Measurements from ENCODE around the gene GLTP.
"Not testable (repeated sequence)": the region's sequence is repeated elsewhere in the genome, so short reads cannot be mapped to it uniquely, and the experiment has no call there.

The GLTP gene

DNA sequence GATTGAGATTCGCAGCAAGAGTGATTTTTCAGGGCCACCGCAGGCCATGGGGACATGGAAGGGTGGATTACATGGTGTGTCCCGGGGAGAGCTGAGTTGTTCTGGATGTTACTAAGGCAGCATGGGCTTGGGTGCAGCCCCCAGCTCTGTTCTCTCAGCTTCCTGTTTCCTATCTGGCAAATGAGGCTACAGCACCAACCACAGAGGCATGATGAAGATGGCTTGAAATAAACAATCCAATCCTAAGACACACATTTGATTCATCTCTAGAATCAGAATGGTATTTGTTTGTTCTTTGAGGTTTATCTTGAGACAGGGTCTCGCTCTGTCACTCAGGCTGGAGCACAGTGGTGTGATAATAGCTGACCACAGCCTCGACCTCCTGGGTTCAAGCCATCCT lies 21.6 kb downstream of the GLTP start:
- TF ChIP-seq, protein P1, sequence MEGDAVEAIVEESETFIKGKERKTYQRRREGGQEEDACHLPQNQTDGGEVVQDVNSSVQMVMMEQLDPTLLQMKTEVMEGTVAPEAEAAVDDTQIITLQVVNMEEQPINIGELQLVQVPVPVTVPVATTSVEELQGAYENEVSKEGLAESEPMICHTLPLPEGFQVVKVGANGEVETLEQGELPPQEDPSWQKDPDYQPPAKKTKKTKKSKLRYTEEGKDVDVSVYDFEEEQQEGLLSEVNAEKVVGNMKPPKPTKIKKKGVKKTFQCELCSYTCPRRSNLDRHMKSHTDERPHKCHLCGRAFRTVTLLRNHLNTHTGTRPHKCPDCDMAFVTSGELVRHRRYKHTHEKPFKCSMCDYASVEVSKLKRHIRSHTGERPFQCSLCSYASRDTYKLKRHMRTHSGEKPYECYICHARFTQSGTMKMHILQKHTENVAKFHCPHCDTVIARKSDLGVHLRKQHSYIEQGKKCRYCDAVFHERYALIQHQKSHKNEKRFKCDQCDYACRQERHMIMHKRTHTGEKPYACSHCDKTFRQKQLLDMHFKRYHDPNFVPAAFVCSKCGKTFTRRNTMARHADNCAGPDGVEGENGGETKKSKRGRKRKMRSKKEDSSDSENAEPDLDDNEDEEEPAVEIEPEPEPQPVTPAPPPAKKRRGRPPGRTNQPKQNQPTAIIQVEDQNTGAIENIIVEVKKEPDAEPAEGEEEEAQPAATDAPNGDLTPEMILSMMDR (IDR thresholded peaks at IDR 0.05) = no peak
- no peak for DNase-seq
- Histone ChIP-seq H3K4me3 (no peak overlapping the region), H3K27ac (no peak overlapping the region), H3K27me3 (no peaks in the 10 kb centered on the region), H3K9me3 (no peaks in the 10 kb centered on the region), H3K4me1 (peaks cover 0 to under 1% (median 0%) of the 10 kb centered on the region in 4 donors), H3K36me3 (peaks cover 31 to 72% (median 57%) of the 10 kb centered on the region in 3 donors)
- intact Hi-C loops (cut with DNase I; ENCODE audit: low total_unique reads) = no loop called here

- Histone ChIP-seq H3K27ac (no peak overlapping the region), H3K36me3 (peaks cover 31 to 77% (median 57%) of the 10 kb centered on the region in 3 donors), H3K27me3 (no peaks in the 10 kb centered on the region), H3K4me1 (no peaks in the 10 kb centered on the region), H3K4me3 (no peak overlapping the region), H3K9me3 (no peaks in the 10 kb centered on the region)
- no peak for DNase-seq
- TF ChIP-seq, protein P1 (IDR thresholded peaks at IDR 0.05) = no peak
- intact Hi-C loops (cut with DNase I; ENCODE audit: low total_unique reads) = no loop called here
These were observed 22.6 kb downstream of the GLTP start for GRCh38 chr12:109857715-109858114.

- DNase-seq = no peak
- Histone ChIP-seq H3K27me3 (no peaks in the 10 kb centered on the region), H3K36me3 (peaks cover 34 to 72% (median 47%) of the 10 kb centered on the region in 3 donors), H3K4me3 (no peak overlapping the region), H3K4me1 (no peaks in the 10 kb centered on the region), H3K9me3 (no peaks in the 10 kb centered on the region), H3K27ac (no peak overlapping the region)
- TF ChIP-seq, protein P1 (IDR thresholded peaks at IDR 0.05) = no peak
- intact Hi-C loops (cut with DNase I; ENCODE audit: low total_unique reads) = no loop called here
These were observed 25.0 kb downstream of the GLTP start for GRCh38 chr12:109855377-109855776.

GRCh38 chr12:109850518-109850917 lies 29.8 kb downstream of the GLTP start:
- intact Hi-C loops (cut with DNase I; ENCODE audit: low total_unique reads); DNase-seq: not testable (repeated sequence)
- peaks cover 15 to 40% (median 17%) of the 10 kb centered on the region in 3 donors for H3K36me3 ChIP-seq

GRCh38 chr12:109847142-109847735 lies 33.1 kb downstream of the GLTP start:
- peaks cover 0 to 12% (median under 1%) of the 10 kb centered on the region in 3 donors for H3K36me3 ChIP-seq
- no peaks in the 10 kb centered on the region for H3K27me3 ChIP-seq
- intact Hi-C loops (cut with DNase I; ENCODE audit: low total_unique reads) = no loop called here
- DNase-seq = no peak
- H3K4me1 ChIP-seq = peaks cover 0 to 8% (median 5%) of the 10 kb centered on the region in 4 donors
- TF ChIP-seq, protein P1 (IDR thresholded peaks at IDR 0.05) = no peak
- H3K4me3 ChIP-seq = no peak overlapping the region
- no peak overlapping the region for H3K27ac ChIP-seq
- no peaks in the 10 kb centered on the region for H3K9me3 ChIP-seq

More at GRCh38 chr12:109850518-109850917, 29.8 kb downstream of the GLTP start:
- H3K27ac ChIP-seq, H3K4me3 ChIP-seq, H3K27me3 ChIP-seq, H3K9me3 ChIP-seq, H3K4me1 ChIP-seq: not testable (repeated sequence)

GRCh38 chr12:109845824-109846205 lies 34.5 kb downstream of the GLTP start:
- no peak overlapping the region for H3K27ac ChIP-seq
- H3K36me3 ChIP-seq = no peaks in the 10 kb centered on the region
- peak overlapping the region in 1 of 2 donors; percentile 17 for H3K4me3 ChIP-seq
- no peaks in the 10 kb centered on the region for H3K27me3 ChIP-seq
- DNase-seq = no peak
- TF ChIP-seq, protein P1 (IDR thresholded peaks at IDR 0.05) = no peak
- intact Hi-C loops (cut with DNase I; ENCODE audit: low total_unique reads) = no loop called here
- no peaks in the 10 kb centered on the region for H3K9me3 ChIP-seq
- peaks cover 0 to 8% (median 5%) of the 10 kb centered on the region in 4 donors for H3K4me1 ChIP-seq
